SU-DHL-6 (cell line): ENCODE results near the gene ASXL1.

Source experiments
- EZH2phosphoT487 ChIP-seq: fragments of 200-600 bp; sonication (generic), shearing (Covaris generic); conservative IDR thresholded peaks from 2 replicates; pipeline ENCODE4 v1.6.1; 2018; ENCODE audit warnings: mild to moderate bottlenecking, antibody characterized with exemption, low read length, moderate library complexity, mixed read lengths
- TF ChIP-seq, protein P1 (sequence below): fragments of 200-600 bp; sonication (generic); IDR thresholded peaks from one replicate; pipeline ENCODE4 v1.5.1; 2017; ENCODE audit warnings: antibody characterized with exemption, mild to moderate bottlenecking, low read length, moderate library complexity; ENCODE audit not compliant: insufficient read depth, poor library complexity, severe bottlenecking

DNA sequence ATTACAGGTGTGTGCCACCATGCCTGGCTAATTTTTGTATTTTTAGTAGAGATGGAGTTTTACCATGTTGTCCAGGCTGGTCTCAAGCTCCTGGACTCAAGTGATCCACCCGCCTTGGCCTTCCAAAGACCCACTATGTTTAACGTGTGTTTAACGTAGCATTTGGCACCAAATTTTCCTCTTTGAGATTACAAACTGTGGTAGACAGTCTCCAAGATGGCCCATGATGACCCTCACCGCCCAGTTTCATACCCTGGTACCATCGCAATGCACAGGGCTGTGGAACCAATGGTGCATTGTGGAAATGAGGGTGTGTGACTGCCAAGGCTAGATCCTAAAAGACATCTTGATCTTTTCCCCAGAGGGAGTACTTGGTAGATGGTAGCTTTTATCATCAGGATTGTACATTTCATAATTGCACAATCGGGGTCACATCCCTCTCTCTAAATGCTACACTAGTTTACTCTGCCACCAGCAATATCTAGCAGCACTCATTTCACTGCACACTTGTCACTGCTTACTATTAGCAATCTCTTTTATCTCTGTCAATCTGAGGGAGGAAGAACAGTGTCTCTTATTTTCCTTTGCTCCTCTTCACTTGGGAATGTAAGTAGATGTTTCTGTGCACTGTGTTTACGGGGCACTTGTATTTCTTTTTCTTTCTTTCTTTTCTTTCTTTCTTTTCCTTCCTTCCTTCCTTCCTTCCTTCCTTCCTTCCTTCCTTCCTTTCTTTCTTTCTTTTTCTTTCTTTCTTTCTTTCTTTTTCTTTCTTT, 130.1 kb downstream of the ASXL1 start:
- TF ChIP-seq, protein P1, sequence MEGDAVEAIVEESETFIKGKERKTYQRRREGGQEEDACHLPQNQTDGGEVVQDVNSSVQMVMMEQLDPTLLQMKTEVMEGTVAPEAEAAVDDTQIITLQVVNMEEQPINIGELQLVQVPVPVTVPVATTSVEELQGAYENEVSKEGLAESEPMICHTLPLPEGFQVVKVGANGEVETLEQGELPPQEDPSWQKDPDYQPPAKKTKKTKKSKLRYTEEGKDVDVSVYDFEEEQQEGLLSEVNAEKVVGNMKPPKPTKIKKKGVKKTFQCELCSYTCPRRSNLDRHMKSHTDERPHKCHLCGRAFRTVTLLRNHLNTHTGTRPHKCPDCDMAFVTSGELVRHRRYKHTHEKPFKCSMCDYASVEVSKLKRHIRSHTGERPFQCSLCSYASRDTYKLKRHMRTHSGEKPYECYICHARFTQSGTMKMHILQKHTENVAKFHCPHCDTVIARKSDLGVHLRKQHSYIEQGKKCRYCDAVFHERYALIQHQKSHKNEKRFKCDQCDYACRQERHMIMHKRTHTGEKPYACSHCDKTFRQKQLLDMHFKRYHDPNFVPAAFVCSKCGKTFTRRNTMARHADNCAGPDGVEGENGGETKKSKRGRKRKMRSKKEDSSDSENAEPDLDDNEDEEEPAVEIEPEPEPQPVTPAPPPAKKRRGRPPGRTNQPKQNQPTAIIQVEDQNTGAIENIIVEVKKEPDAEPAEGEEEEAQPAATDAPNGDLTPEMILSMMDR: no peak
- no peak for TF ChIP-seq EZH2phosphoT487
